ENCODE results near the gene RBMY1D. TPM values are rescaled to one million over a fixed set of nuclear protein-coding genes. Genes with fewer than 3 reads are reported as not detected.
"Not testable (repeated sequence)": the region's sequence is repeated elsewhere in the genome, so short reads cannot be mapped to it uniquely, and the experiment has no call there.

Gene RBMY1D
- total RNA-seq: not detected
- long read RNA-seq: 0 reads

DNA sequence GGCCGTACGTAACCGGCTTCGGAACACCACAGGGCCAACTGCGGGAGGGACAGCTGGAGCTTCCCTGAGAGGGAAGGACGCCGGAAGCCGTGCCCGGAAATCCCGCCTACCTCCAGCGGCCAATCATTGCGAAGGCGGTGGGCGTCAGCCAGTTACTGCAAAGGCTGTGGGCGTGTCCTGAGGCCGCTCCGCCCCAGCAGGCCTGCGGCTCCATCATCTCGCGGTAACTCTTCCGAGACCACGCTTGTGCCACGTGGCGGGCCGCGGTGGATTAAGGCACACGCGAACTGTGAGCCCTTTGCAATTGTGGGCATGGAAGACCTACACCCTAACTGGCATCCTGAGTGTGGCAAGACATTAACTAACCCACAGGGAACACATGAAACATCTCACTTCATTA, at the start of gene RBMY1D:
TSS of gene RBMY1D (minus strand) at position 101 of the 400 bp plus-strand sequence. CDS start 2,013 bp downstream, outside the sequence.
- DNase-seq; ATAC-seq; intact Hi-C loops (cut with DNase I): not testable (repeated sequence)

GRCh38 chrY:21917932-21918331, 23.6 kb upstream of the RBMY1D start, which contains the start of gene RBMY1E:
TSS of gene RBMY1E (minus strand) at chrY:21918032. CDS start at chrY:21916054, 1,978 bp downstream.
- DNase-seq; ATAC-seq; intact Hi-C loops (cut with DNase I): not testable (repeated sequence)

- intact Hi-C loops (cut with DNase I); DNase-seq: not testable (repeated sequence)
Observed at GRCh38 chrY:21869407-21870076, 24.8 kb downstream of the RBMY1D start.

GRCh38 chrY:21845481-21845880, 48.8 kb downstream of the RBMY1D start:
- no peak for ATAC-seq
- intact Hi-C loops (cut with DNase I): no loop called here
- DNase-seq: no peak

More at GRCh38 chrY:21869407-21870076, 24.8 kb downstream of the RBMY1D start:
- not testable (repeated sequence) for ATAC-seq

DNA sequence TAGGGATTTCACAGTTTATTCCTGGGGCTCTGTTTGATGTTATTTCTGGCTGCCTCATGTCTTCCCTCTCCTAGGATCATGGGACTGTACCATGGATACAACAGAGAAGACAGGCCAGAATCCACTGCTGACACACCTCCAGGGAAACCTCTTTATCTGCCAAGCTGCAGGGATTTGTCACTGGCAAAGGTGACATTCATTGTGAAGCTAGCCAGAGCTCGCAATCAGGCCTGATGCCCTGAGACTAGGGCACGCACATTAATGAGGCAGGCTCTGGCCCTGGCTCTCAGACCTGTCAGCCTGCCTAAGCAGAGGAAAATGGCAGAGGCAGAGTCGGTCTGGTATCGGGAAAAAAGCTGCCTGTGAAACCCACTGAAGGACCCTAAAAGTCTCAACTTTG, 52.2 kb downstream of the RBMY1D start:
- intact Hi-C loops (cut with DNase I): no loop called here
- DNase-seq (no peak), ATAC-seq (peak in 1 of 2 donors; percentile 88)

GRCh38 chrY:21839489-21839888, 54.8 kb downstream of the RBMY1D start:
- ATAC-seq: peak in 1 of 2 donors; percentile 76
- intact Hi-C loops (cut with DNase I): no loop called here
- DNase-seq: no peak

DNA sequence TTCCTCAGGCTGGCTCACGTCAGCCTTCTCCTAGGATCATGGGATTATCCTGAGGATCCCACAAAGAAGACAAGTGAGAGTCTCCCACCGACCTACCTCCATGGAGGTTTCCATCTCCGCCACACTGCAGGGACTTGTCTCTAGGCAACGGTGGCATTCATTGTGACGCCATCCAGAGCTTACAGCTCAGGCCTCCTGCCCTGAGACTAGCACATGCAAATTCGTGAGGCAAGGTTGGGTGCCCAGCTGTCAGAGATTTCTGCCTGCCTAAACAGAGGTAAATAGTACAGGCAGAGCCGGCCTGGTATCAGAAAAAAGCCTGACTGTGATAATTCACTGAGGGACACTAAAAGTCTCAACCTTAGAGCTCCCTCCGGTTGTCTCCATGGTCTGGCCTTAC, 58.0 kb downstream of the RBMY1D start:
- DNase-seq (no peak), ATAC-seq (no peak)
- intact Hi-C loops (cut with DNase I): no loop called here

GRCh38 chrY:21835052-21835451, 59.3 kb downstream of the RBMY1D start:
- DNase-seq: no peak
- intact Hi-C loops (cut with DNase I): no loop called here
- ATAC-seq: no peak

Other genes starting within 250 kb of the RBMY1D start
- gene RBMY1E, start 23.5 kb upstream of the RBMY1D start, total RNA-seq: not detected

Data from left cardiac atrium (tissue), 4 donors.